Progenitor cell of endocrine pancreas (in vitro differentiated cells): ENCODE data around the gene GADL1. TPM values are rescaled to one million over a fixed set of nuclear protein-coding genes. Genes with fewer than 3 reads are reported as not detected.

Experiments used
- DNase-seq: peaks from one replicate; pipeline ENCODE4 v3.0.0; 2021; ENCODE audit warnings: low spot score; ENCODE audit not compliant: unreplicated experiment
- H3K27ac Mint-ChIP-seq: 2 replicates; pipeline ENCODE4 v1.8.0; 2021; ENCODE audit warnings: mild to moderate bottlenecking, moderate library complexity, mixed read lengths
- H3K27me3 Mint-ChIP-seq: 2 replicates; pipeline ENCODE4 v1.8.0; 2021; ENCODE audit warnings: mixed read lengths
- H3K36me3 Mint-ChIP-seq: 2 replicates; pipeline ENCODE4 v1.8.0; 2022; ENCODE audit warnings: mixed read lengths; ENCODE audit not compliant: insufficient read depth
- H3K4me1 Mint-ChIP-seq: 2 replicates; pipeline ENCODE4 v1.8.0; 2021; ENCODE audit warnings: low read depth, mixed read lengths
- H3K4me3 Mint-ChIP-seq: 2 replicates; pipeline ENCODE4 v1.8.0; 2021; ENCODE audit warnings: low read depth, mild to moderate bottlenecking, moderate library complexity, mixed read lengths
- H3K9me3 Mint-ChIP-seq: 2 replicates; pipeline ENCODE4 v1.8.0; 2021; ENCODE audit warnings: low read depth, mixed read lengths
- total RNA-seq: library from RNA; stranded (reverse); gene quantifications from 2 replicates; pipeline ENCODE4 v1.2.1, GENCODE V29; 2021
- TF ChIP-seq, protein P1 (sequence below): fragments of 200-600 bp; sonication (generic); IDR thresholded peaks from one replicate; pipeline ENCODE4 v1.5.0; 2021; ENCODE audit warnings: antibody characterized with exemption, mild to moderate bottlenecking; ENCODE audit not compliant: unreplicated experiment

Gene GADL1
- total RNA-seq, 1 donor from 2014 or later, result 1.9 TPM

DNA sequence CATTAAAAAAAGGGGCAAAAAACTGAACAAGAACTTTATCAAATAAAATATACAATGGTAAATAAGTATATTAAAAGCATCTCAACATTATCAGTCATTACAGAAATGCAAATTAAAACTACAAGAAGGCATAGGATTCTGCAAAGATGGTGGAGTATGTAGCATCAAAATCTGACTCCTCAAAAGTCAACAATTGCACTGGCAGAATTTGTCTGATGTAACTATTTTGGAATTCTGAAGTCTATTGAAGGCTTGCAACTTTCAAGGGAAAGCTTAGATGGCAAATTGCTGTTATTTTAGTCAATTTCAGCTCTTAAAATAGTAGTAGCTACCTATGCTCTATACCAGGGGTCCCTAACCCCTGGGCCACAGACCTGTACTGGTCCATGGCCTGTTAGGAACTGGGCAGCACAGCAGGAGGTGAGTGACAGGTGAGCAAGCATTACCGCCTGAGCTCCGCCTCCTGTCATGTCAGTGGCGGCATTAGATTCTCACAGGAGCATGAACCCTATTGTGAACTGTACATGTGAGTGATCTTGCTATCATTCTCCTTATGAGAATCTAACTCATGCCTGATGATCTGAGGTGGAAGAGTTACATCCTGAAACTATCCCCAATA is 180.5 kb downstream of the GADL1 start:
- Mint-ChIP-seq H3K4me1 (no peaks in the 10 kb centered on the region), H3K27ac (no peak overlapping the region), H3K36me3 (peaks cover 4% of the 10 kb centered on the region), H3K9me3 (peaks cover 15% of the 10 kb centered on the region), H3K27me3 (no peaks in the 10 kb centered on the region), H3K4me3 (no peak overlapping the region)
- no peak for DNase-seq
- TF ChIP-seq, protein P1, sequence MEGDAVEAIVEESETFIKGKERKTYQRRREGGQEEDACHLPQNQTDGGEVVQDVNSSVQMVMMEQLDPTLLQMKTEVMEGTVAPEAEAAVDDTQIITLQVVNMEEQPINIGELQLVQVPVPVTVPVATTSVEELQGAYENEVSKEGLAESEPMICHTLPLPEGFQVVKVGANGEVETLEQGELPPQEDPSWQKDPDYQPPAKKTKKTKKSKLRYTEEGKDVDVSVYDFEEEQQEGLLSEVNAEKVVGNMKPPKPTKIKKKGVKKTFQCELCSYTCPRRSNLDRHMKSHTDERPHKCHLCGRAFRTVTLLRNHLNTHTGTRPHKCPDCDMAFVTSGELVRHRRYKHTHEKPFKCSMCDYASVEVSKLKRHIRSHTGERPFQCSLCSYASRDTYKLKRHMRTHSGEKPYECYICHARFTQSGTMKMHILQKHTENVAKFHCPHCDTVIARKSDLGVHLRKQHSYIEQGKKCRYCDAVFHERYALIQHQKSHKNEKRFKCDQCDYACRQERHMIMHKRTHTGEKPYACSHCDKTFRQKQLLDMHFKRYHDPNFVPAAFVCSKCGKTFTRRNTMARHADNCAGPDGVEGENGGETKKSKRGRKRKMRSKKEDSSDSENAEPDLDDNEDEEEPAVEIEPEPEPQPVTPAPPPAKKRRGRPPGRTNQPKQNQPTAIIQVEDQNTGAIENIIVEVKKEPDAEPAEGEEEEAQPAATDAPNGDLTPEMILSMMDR, result no peak

DNA sequence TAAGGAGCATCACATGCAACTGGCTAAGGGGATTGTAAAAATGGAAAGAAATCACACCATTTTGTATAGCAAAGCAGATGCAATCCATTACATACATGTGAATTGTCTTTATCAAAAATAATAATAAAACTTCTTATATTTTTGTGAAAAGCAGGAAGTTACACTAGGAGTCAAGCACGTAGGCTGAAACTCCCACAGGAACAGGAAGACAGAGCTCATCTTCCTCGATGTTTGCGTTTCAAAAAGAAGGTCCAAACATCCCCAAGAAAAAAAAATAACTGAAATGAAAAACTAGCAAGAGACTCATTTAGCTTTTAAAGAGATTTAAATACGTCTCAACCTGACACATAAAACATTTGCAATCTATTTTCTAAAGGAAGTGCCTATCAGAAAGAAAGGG is 181.5 kb downstream of the GADL1 start:
- no peak for DNase-seq
- Mint-ChIP-seq H3K36me3 (peaks cover 4% of the 10 kb centered on the region), H3K9me3 (peaks cover 15% of the 10 kb centered on the region), H3K4me1 (no peaks in the 10 kb centered on the region), H3K27ac (no peak overlapping the region), H3K27me3 (no peaks in the 10 kb centered on the region), H3K4me3 (no peak overlapping the region)
- TF ChIP-seq, protein P1, result no peak

DNA sequence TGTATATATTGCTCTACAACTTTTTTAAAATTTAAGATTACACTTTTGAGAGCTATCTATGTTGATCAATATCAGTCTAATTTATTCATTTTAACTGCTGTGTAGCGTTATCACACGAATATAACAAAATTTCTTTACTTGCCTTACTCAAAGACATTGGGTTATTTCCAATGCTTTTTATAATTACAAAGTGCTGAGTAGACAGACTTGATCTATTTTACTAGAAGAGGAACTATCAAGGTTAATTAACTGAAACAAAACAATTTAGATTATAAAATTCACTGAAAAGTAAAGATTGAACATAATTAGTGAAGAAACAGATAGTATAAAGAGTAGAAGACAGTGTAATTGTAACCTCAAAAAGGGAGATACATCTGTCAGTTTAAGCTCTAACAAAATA is 182.6 kb downstream of the GADL1 start:
- peaks cover 19% of the 10 kb centered on the region for H3K9me3 Mint-ChIP-seq
- H3K4me3 Mint-ChIP-seq, result no peak overlapping the region
- H3K27ac Mint-ChIP-seq, result no peak overlapping the region
- no peaks in the 10 kb centered on the region for H3K27me3 Mint-ChIP-seq
- no peak for DNase-seq
- TF ChIP-seq, protein P1, result no peak
- no peaks in the 10 kb centered on the region for H3K4me1 Mint-ChIP-seq
- H3K36me3 Mint-ChIP-seq, result peaks cover 4% of the 10 kb centered on the region

DNA sequence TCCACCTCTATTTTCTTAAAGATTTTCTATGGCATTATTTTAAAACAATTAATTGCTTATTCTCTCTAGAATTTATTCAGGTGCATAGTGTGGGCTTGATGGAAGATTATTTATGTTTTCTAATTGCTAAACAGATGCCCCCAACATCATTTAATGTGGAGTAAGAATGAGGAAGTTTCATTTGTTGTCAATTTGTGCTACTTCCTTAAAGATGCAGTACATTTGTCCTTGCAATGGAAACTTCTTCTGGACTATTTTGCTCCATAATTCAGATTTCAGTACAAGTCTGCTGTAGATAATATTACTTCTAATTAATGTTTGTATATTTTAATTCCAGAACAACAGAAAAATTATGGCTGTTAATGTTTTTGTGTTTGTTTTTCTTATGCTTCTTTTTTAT is 183.3 kb downstream of the GADL1 start:
- Mint-ChIP-seq H3K4me1 (no peaks in the 10 kb centered on the region), H3K9me3 (peaks cover 20% of the 10 kb centered on the region), H3K27me3 (no peaks in the 10 kb centered on the region), H3K4me3 (no peak overlapping the region), H3K27ac (no peak overlapping the region), H3K36me3 (peaks cover 2% of the 10 kb centered on the region)
- TF ChIP-seq, protein P1, result no peak
- no peak for DNase-seq

DNA sequence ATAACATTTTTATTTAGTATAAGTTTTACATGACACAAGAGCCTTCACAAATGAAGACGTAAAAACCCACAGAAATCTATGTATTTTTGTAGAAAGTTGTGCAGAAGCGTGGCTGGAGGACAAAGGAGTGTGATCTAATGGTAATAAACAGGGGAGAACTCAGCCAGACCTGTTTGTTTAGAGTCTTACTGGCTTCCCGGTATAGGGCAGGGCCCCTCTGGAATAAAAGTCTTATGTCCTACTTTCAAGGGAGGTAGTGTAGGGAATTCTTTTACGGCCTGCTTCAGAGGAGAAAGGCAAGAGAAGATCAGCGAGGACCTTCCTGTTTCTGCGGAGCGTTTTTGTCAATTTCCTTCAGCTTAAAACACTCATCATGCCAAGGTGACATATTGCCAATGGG is 184.4 kb downstream of the GADL1 start:
- DNase-seq, result no peak
- no peak overlapping the region for H3K4me3 Mint-ChIP-seq

More for the DNA sequence above, 184.4 kb downstream of the GADL1 start:
- H3K27me3 Mint-ChIP-seq, result no peaks in the 10 kb centered on the region
- no peaks in the 10 kb centered on the region for H3K4me1 Mint-ChIP-seq
- TF ChIP-seq, protein P1, result no peak
- peaks cover 20% of the 10 kb centered on the region for H3K9me3 Mint-ChIP-seq
- H3K36me3 Mint-ChIP-seq, result peaks cover 4% of the 10 kb centered on the region
- no peak overlapping the region for H3K27ac Mint-ChIP-seq
